ENCODE measurements around the gene REXO5. TPM values are rescaled to one million over a fixed set of nuclear protein-coding genes. Genes with fewer than 3 reads are reported as not detected.

The REXO5 gene
- total RNA-seq, 2 experiments from 2014 or later = 26.5 to 38.9 TPM

GRCh38 chr16:20871941-20872815 is 65.9 kb downstream of the REXO5 start:
- Histone ChIP-seq H3K9me3 (ENCODE audit: low read length) (no peaks in the 10 kb centered on the region), H3K4me2 (ENCODE audit: low read length) (no peak overlapping the region), H3K36me3 (ENCODE audit: insufficient read depth, low read length) (no peaks in the 10 kb centered on the region), H2AFZ (ENCODE audit: low read length) (no peak overlapping the region), H3K79me2 (ENCODE audit: insufficient read depth, low read depth, low read length) (no peaks in the 10 kb centered on the region; the same call in 1 of the 2 replicates), H3K9me2 (ENCODE audit: insufficient read depth, low read length) (no peaks in the 10 kb centered on the region), H4K20me1 (ENCODE audit: insufficient read depth, low read length) (0 out of 2 replicates have a peak, but pooled peaks cover 4% of the 10 kb centered on the region), H3K4me3 (ENCODE audit: low read depth, low read length, poor library complexity, severe bottlenecking) (no peak overlapping the region), H3K27ac (ENCODE audit: low read depth, low read length, poor library complexity, severe bottlenecking) (no peak overlapping the region), H3K4me1 (ENCODE audit: insufficient read depth, low read length, poor library complexity, severe bottlenecking) (peaks cover 24% of the 10 kb centered on the region)
- TF ChIP-seq, protein P1, sequence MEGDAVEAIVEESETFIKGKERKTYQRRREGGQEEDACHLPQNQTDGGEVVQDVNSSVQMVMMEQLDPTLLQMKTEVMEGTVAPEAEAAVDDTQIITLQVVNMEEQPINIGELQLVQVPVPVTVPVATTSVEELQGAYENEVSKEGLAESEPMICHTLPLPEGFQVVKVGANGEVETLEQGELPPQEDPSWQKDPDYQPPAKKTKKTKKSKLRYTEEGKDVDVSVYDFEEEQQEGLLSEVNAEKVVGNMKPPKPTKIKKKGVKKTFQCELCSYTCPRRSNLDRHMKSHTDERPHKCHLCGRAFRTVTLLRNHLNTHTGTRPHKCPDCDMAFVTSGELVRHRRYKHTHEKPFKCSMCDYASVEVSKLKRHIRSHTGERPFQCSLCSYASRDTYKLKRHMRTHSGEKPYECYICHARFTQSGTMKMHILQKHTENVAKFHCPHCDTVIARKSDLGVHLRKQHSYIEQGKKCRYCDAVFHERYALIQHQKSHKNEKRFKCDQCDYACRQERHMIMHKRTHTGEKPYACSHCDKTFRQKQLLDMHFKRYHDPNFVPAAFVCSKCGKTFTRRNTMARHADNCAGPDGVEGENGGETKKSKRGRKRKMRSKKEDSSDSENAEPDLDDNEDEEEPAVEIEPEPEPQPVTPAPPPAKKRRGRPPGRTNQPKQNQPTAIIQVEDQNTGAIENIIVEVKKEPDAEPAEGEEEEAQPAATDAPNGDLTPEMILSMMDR (conservative IDR thresholded peaks at IDR 0.05; ENCODE audit: low read length) = no peak
- TF ChIP-seq EZH2phosphoT487 (IDR thresholded peaks at IDR 0.05; ENCODE audit: borderline replicate concordance, low read depth, low read length) = no peak
- intact Hi-C loops (cut with micrococcal nuclease; ENCODE audit: unreplicated experiment) = no loop called here
- ChIA-PET POLR2A (interaction anchor here (1.5 kb wide), 1 partner anchor 8 kb away, joined by 4 read pairs; no protein-coding TSS in a partner anchor), CTCF (ENCODE audit: unreplicated experiment) (no interaction called here)
- DNase-seq (ENCODE audit: low spot score) = no peak
- BruUV-seq (replicated peaks) = no TSS peak

DNA sequence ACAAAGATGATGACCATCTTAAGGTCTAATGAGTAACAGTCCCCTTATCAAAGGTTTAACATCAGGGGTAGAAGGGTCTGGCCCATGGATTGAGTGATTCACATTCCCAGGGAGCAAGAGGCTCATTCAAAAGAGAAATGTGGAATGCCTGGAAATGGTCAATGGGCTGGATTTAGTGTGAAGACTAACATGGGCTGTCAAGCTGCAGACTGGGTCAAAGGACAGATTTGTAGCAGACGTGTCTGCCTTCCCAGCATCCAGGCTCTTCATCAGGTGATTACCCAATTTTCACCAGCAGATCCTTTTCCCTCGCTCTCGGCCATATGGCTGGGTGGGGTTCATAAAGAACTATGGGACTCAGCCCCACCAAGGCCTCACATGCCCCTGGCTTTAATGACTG is 67.0 kb downstream of the REXO5 start:
- CTCF ChIA-PET (ENCODE audit: unreplicated experiment) = interaction anchor here (0.8 kb wide), 1 partner anchor 131 kb away, joined by 10 read pairs; no protein-coding TSS in a partner anchor
- H3K4me2 ChIP-seq (ENCODE audit: low read length) = peak overlapping the region; percentile 56
- TF ChIP-seq, protein P1 (conservative IDR thresholded peaks at IDR 0.05; ENCODE audit: low read length) = no peak
- TF ChIP-seq EZH2phosphoT487 (IDR thresholded peaks at IDR 0.05; ENCODE audit: borderline replicate concordance, low read depth, low read length) = no peak
- no peaks in the 10 kb centered on the region for H3K9me2 ChIP-seq (ENCODE audit: insufficient read depth, low read length)
- no peak overlapping the region for H2AFZ ChIP-seq (ENCODE audit: low read length)
- no peak overlapping the region for H3K4me3 ChIP-seq (ENCODE audit: low read depth, low read length, poor library complexity, severe bottlenecking)
- H3K27ac ChIP-seq (ENCODE audit: low read depth, low read length, poor library complexity, severe bottlenecking) = peak overlapping the region; percentile 69
- no peaks in the 10 kb centered on the region for H3K9me3 ChIP-seq (ENCODE audit: low read length)
- intact Hi-C loops (cut with micrococcal nuclease; ENCODE audit: unreplicated experiment) = no loop called here
- no peaks in the 10 kb centered on the region; the same call in 1 of the 2 replicates for H3K79me2 ChIP-seq (ENCODE audit: insufficient read depth, low read depth, low read length)
- H3K4me1 ChIP-seq (ENCODE audit: insufficient read depth, low read length, poor library complexity, severe bottlenecking) = peaks cover 24% of the 10 kb centered on the region
- no peak for DNase-seq (ENCODE audit: low spot score)
- no TSS peak for BruUV-seq (replicated peaks)
- 0 out of 2 replicates have a peak, but pooled peaks cover 4% of the 10 kb centered on the region for H4K20me1 ChIP-seq (ENCODE audit: insufficient read depth, low read length)
- POLR2A ChIA-PET = interaction anchor here (0.7 to 1.5 kb wide), 2 partner anchors 9 to 14 kb away, joined by 4 read pairs; no protein-coding TSS in a partner anchor
- no peaks in the 10 kb centered on the region for H3K36me3 ChIP-seq (ENCODE audit: insufficient read depth, low read length)
